Left ventricle myocardium superior (tissue), 1 donor: ENCODE data around the gene RBM38. TPM values are rescaled to one million over a fixed set of nuclear protein-coding genes. Genes with fewer than 3 reads are reported as not detected.
A peak's percentile ranks its signal among the peaks of the same experiment; 100 is the strongest.
"Not testable (repeated sequence)": the region's sequence is repeated elsewhere in the genome, so short reads cannot be mapped to it uniquely, and the experiment has no call there.

Source experiments
- ATAC-seq: fragments of 200-7000 bp; cut with Tn5 transposase; one replicate; pipeline ENCODE4 v1.9.1; 2020; ENCODE audit warnings: mild to moderate bottlenecking, moderate library complexity
- DNase-seq: peaks from one replicate; pipeline ENCODE4 v3.0.0-alpha.2; 2020
- intact Hi-C: fragments of 100-400 bp; cut with micrococcal nuclease; formaldehyde crosslinking; loops from one replicate; pipeline ENCODE4 v1.11.0; 2022
- total RNA-seq: library from RNA; stranded (reverse); fragmentation: NEBNext Ultra II Directional; extraction: Animal tissue kit (Norgen Biotek cat#: 25700); gene quantifications from one replicate; pipeline ENCODE4 v1.2.1, GENCODE V29; 2021
- donor health status: DM: no; HTN: yes; CAD: no; lungs with severe emphysema.

RBM38 gene
- total RNA-seq, 1 donor from 2014 or later: 89.3 TPM

GRCh38 chr20:57428324-57429158, 37.3 kb downstream of the RBM38 start:
- DNase-seq (peak; percentile 25), ATAC-seq (no peak)
- intact Hi-C loops: no loop called here

- DNase-seq (no peak), ATAC-seq (no peak)
- intact Hi-C loops: no loop called here
Observed at GRCh38 chr20:57429159-57429496, 37.9 kb downstream of the RBM38 start.

- intact Hi-C loops: loop anchor here (10.0 kb wide), 1 partner anchor 45 kb away; no protein-coding TSS in a partner anchor
- ATAC-seq (no peak), DNase-seq (no peak)
Observed at GRCh38 chr20:57429580-57430200, 38.5 kb downstream of the RBM38 start.

- peak; percentile 3 for DNase-seq
- intact Hi-C loops: loop anchor here (10.0 kb wide), 1 partner anchor 45 kb away; no protein-coding TSS in a partner anchor
- ATAC-seq: not testable (repeated sequence)
Observed at GRCh38 chr20:57430201-57430596, 39.0 kb downstream of the RBM38 start.

- intact Hi-C loops: loop anchor here (10.0 kb wide), 1 partner anchor 47 kb away; no protein-coding TSS in a partner anchor
- DNase-seq (peak; percentile 11), ATAC-seq (no peak)
Observed at GRCh38 chr20:57431539-57431835, 40.3 kb downstream of the RBM38 start.

GRCh38 chr20:57432480-57432861, 41.3 kb downstream of the RBM38 start:
- DNase-seq: peak; percentile 31
- no peak for ATAC-seq
- intact Hi-C loops: loop anchor here (10.0 kb wide), 1 partner anchor 48 kb away; no protein-coding TSS in a partner anchor

- DNase-seq (peak; percentile 75), ATAC-seq (peak; percentile 80)
- intact Hi-C loops: loop anchor here (10.0 kb wide), 1 partner anchor 48 kb away; no protein-coding TSS in a partner anchor
Observed at GRCh38 chr20:57432862-57433491, 41.8 kb downstream of the RBM38 start.

- DNase-seq: peak; percentile 39
- intact Hi-C loops: loop anchor here (10.0 kb wide), 1 partner anchor 49 kb away; no protein-coding TSS in a partner anchor
- ATAC-seq: peak; percentile 71
Observed at GRCh38 chr20:57433657-57434389, 42.6 kb downstream of the RBM38 start.

GRCh38 chr20:57434390-57434700, 43.1 kb downstream of the RBM38 start:
- DNase-seq (peak; percentile 60), ATAC-seq (peak; percentile 6)
- intact Hi-C loops: loop anchor here (10.0 kb wide), 1 partner anchor 50 kb away; no protein-coding TSS in a partner anchor

- DNase-seq (no peak), ATAC-seq (no peak)
- intact Hi-C loops: loop anchor here (10.0 kb wide), 1 partner anchor 50 kb away; no protein-coding TSS in a partner anchor
Observed at GRCh38 chr20:57435105-57435497, 43.9 kb downstream of the RBM38 start.

- intact Hi-C loops: loop anchor here (10.0 kb wide), 1 partner anchor 51 kb away; no protein-coding TSS in a partner anchor
- ATAC-seq (peak; percentile 4), DNase-seq (peak; percentile 74)
Observed at GRCh38 chr20:57435498-57436222, 44.5 kb downstream of the RBM38 start.

- no peak for DNase-seq
- intact Hi-C loops: loop anchor here (10.0 kb wide), 1 partner anchor 51 kb away; no protein-coding TSS in a partner anchor
- ATAC-seq: no peak
Observed at GRCh38 chr20:57436223-57436545, 45.0 kb downstream of the RBM38 start.

- no peak for DNase-seq
- intact Hi-C loops: loop anchor here (10.0 kb wide), 1 partner anchor 52 kb away; no protein-coding TSS in a partner anchor
- no peak for ATAC-seq
Observed at GRCh38 chr20:57437267-57437666, 46.1 kb downstream of the RBM38 start.

GRCh38 chr20:57437672-57438330, 46.6 kb downstream of the RBM38 start:
- no peak for ATAC-seq
- intact Hi-C loops: loop anchor here (10.0 kb wide), 1 partner anchor 53 kb away; no protein-coding TSS in a partner anchor
- peak; percentile 22 for DNase-seq

GRCh38 chr20:57438552-57438951, 47.4 kb downstream of the RBM38 start:
- DNase-seq (no peak), ATAC-seq (no peak)
- intact Hi-C loops: loop anchor here (10.0 kb wide), 1 partner anchor 54 kb away; no protein-coding TSS in a partner anchor

GRCh38 chr20:57439432-57439831, 48.2 kb downstream of the RBM38 start:
- intact Hi-C loops: loop anchor here (10.0 kb wide), 1 partner anchor 55 kb away; no protein-coding TSS in a partner anchor
- peak; percentile 90 for DNase-seq
- peak; percentile 67 for ATAC-seq

GRCh38 chr20:57439993-57440392, 48.8 kb downstream of the RBM38 start:
- intact Hi-C loops: loop anchor here (10.0 kb wide), 1 partner anchor 55 kb away; no protein-coding TSS in a partner anchor
- ATAC-seq (no peak), DNase-seq (no peak)
